ENCODE results near the gene MICALL1.
"Not testable (repeated sequence)": the region's sequence is repeated elsewhere in the genome, so short reads cannot be mapped to it uniquely, and the experiment has no call there.

Gene MICALL1

DNA sequence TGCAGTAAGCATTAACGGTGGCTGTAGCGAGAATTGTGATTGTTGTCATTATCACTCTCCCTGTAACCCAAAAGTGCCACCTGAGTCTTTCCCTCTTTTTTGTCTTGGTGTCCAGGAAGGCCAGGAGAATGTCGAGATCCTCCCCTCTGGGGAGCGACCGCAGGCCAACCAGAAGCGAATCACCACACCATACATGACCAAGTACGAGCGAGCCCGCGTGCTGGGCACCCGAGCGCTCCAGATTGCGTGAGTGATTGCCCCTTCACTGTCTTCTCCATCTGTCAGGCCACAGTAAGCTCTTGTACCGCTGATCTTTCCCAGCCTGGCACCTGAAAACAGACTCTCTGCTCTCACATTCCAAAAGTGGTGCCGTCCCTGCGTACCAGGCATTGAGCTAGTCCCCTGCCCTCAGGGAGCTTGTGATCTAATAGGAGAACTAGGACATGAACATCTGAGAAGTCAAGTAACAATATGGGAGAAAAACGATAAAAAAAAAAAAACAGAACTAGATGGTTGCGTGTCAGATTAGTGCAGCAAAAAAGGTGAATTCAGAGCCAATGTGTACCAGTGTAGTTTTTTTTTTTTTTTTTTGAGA lies 53.2 kb downstream of the MICALL1 start:
- DNase-seq (ENCODE audit: low read depth, low spot score) = no peak

- DNase-seq (ENCODE audit: low read depth, low spot score) = no peak
Measured at GRCh38 chr22:37961062-37961461, 55.0 kb downstream of the MICALL1 start.

GRCh38 chr22:37965940-37966664 lies 60.0 kb downstream of the MICALL1 start:
- peak; percentile 64 for DNase-seq (ENCODE audit: low read depth, low spot score)

DNA sequence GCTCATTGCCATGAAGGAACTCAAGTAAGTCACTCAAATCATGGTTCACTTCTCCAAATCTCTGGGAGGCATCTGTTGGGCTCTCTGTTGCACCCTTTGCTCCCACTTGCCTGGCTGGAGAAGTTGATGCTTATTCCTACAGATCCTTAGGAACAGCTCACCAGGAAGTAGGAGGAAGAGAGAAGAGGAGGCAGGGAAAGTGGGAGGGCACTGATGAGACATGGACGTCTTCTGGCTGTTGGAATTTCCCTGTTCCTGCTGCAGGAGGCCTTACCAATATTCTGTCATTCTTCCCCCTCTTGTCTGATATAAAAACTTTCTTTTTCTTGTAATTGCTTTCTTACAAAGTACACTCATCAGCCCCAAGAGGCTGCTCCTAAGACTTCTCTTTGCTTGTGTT lies 61.0 kb downstream of the MICALL1 start:
- no peak for DNase-seq (ENCODE audit: low read depth, low spot score)

DNA sequence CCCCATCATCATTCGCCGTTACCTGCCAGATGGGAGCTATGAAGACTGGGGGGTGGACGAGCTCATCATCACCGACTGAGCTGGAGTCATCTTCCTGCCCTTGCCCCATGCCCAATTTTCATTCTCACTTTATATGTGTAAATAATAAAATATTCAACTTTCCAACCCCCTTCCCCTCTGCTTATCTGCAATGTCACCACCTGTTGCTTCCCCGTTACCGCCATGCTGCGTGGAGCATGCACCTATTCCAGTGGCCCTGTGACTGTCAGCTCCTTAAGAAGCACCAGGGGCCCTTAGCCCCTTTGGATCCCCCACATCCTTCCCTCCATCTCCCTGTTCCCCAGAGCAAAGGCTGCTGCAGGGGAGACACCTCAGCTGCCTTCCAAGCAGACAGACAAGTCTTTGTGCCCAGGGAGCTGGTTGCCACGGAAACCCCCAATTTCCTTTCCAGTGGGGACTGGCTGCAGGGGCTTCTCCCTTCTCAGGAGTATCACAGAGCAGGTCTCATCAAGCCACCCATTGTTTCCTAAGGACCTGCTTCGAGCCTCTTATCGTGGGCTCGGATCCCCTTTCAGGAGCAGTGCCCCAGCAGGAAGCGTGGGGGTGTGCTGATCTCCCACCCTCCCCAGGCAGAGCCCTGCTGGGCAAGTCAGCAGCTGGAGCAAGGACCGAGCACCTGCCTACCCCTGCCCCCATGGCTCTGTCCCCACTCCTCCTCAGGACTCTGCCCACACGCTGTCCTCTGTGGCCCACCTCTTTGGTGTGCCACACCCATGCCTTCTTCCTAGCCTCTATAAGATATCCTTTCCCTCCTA lies 61.7 kb downstream of the MICALL1 start:
- no peak for DNase-seq (ENCODE audit: low read depth, low spot score)

DNA sequence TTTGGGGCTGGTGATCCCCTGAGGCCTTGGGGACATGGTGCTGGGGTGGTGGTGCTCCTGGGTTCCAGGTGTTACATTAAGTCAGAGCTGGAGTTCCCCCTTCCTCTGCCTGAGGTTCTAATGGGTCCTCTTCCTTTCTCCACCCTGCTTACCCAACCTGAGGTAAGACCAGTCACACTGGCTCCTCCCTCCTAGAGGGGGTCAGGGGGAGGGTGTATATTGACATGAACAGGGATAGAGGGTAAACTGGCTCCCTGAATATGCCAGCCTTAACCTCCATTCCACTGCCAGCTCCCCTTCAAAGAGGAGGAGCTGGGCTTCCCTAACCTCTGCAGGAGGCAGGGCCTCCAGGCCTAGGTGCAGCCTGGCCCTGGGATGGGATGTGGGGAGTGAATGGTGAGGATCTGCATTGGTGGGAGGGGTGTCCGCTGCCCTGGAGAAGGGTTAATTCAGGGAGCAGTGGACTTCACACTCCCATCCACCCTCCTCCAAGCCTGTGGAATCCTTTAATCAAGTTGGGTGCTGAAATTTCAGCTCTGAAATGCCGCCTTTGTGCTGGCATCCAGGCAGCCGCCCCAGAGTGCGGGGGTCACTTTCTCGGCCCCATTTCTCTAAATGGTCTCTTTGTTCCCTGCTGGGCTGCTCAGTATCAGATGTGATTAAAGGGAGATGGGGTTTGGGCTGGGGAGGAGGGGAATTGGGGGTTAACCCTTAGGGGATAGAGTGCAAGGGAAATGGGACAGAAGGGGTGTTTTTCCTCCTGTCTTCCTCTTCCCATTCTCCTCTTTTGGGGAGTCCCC lies 62.6 kb downstream of the MICALL1 start:
- DNase-seq (ENCODE audit: low read depth, low spot score) = no peak

- no peak for DNase-seq (ENCODE audit: low read depth, low spot score)
Measured at GRCh38 chr22:37970864-37971263, 64.8 kb downstream of the MICALL1 start.

GRCh38 chr22:37971475-37972434 lies 65.7 kb downstream of the MICALL1 start:
- no peak for DNase-seq (ENCODE audit: low read depth, low spot score)

DNA sequence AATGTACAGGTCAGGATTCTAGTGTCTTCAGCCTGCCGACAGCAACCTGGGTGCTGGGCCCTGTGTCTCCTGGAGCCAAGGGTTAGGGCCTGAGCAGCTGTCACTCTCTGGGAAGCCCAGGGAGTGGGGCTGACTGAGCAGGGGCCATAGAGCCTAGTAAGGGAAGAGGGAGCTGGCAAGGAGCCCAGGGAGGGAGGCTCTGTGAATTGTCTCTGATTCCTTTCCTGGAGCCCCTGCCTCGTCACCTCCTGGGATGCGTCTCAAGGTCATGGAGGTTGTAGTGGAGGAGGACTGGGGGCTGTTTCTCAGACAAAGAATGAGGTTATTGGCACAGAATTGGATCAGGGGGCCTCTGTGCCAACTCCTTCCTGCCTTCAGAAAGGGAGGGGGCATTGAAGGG lies 66.4 kb downstream of the MICALL1 start:
- no peak for DNase-seq (ENCODE audit: low read depth, low spot score)

- DNase-seq (ENCODE audit: low read depth, low spot score) = no peak
Measured at GRCh38 chr22:37973271-37974170, 67.4 kb downstream of the MICALL1 start.

GRCh38 chr22:37975153-37975552 lies 69.1 kb downstream of the MICALL1 start:
- DNase-seq (ENCODE audit: low read depth, low spot score) = no peak

GRCh38 chr22:37976022-37976421 lies 69.9 kb downstream of the MICALL1 start:
- not testable (repeated sequence) for DNase-seq (ENCODE audit: low read depth, low spot score)

DNA sequence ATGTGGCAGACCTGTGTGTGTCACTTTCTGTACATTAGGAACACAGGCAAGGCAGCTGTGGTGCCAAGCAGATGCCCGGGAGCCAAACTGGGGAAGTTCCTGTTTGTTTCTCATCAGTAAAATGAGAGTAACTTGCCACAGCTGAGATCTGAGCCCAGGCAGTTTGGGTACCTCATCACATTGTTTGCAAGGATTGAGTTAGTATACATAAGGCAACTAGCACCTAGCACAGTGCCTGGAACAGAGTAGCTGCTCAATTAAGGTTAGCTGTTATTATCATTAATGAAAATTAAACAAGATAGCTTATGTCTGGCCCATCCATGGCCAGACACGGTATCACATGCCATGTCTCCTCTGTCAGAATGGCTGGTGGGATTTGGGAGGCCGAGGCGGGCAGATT lies 70.5 kb downstream of the MICALL1 start:
- DNase-seq (ENCODE audit: low read depth, low spot score) = no peak

GRCh38 chr22:37979782-37980181 lies 73.7 kb downstream of the MICALL1 start:
- peak; percentile 33 for DNase-seq (ENCODE audit: low read depth, low spot score)

DNA sequence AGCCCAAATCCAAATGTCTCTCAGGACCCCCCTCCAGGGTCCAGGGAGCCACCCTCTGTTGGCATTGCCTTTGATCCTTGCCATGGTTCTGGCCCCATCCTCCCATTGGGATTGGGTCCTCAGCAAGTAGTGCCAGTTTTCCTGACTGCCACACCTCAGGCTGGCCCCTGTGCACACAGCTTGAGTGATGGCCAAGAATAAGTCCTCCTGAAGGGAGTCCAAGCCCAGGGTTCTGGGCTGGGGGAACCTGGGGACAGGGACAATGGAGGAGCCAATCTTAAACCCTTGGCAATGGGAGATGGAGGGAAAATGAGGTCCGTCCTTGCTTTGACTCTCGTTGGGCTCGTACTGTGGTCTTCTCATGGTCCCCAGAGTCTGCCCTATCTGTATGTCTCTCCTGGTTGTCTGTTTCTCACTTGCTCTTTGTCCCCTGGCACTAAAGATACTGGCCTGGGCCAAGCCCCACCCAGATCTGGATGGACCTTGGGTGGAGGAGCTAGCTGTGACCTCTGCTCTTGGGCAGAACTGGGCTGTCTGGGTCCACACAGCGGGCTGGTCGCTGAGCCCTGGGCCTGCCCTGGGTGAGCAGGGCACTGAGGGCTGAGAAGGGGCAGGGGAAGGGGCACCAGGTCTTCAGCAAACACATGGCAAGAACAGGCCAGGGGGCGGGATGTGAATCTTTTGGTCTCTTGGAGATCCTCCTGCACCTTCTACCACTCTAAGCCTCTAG lies 75.3 kb downstream of the MICALL1 start:
- no peak for DNase-seq (ENCODE audit: low read depth, low spot score)

GRCh38 chr22:37982151-37982785 lies 76.2 kb downstream of the MICALL1 start:
- DNase-seq (ENCODE audit: low read depth, low spot score) = no peak

GRCh38 chr22:37982938-37983859 lies 77.1 kb downstream of the MICALL1 start:
- DNase-seq (ENCODE audit: low read depth, low spot score) = no peak

Data from astrocyte of the hippocampus (primary cell).